ENCODE results near the gene IL17B. TPM values are rescaled to one million over a fixed set of nuclear protein-coding genes. Genes with fewer than 3 reads are reported as not detected.

IL17B gene
- total and polyA plus RNA-seq, 2 of the 13 experiments (the other 11 are each of a cell fraction or from before 2014, with no cell fraction given), result 0.29 to 2.6 TPM

DNA sequence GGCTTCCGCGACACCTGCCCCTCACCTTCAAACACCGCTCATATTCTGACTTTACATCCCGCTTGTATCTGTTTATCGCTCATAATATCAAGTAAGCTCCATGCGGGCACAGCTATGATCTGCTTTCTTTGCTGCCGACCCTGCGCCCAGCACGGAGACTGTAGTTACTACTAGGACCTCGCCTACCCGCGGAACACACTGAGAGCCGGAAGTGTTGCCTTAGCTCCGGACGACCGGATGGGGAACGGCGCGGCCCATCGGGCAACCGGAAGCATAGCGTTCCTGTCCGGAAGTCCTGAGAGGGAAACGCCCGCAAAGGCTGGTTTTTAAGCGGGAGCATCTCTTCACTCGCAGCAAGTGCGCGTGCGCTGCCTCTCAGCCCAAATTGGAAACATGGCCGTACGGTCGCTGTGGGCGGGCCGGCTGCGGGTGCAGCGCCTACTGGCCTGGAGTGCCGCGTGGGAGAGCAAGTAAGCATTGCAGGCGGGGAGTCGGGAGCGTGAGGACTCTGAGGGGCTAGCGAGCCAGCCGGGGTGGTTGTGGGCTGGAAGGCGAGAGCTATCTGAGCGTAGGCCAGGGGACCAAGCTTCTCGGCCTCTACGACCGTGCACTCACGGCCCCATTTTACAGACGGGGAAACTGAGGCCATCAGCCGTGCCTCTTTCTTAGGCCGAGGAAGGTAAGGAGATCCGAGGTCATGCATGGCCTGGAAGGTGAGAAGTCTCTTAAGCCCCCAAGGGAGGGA lies 33.8 kb downstream of the IL17B start, which contains the start of gene GRPEL2:
Gene GRPEL2 (plus strand): TSS at position 353 of the 745 bp plus-strand sequence. CDS start 41 bp downstream, at position 394.
- H3K4me1 ChIP-seq (ENCODE audit: insufficient read depth, low read length), result peaks cover 50% of the 10 kb centered on the region
- peak within 1 kb of the TSS; percentile 85 to 98 (median 91) for H3K4me3 ChIP-seq (replicated peaks in 1 of 3; ENCODE audit: insufficient read depth in 1 of 3, low read depth in 2 of 3, low read length in 3 of 3)
- H3K27ac ChIP-seq (ENCODE audit: extremely low read length, insufficient read depth, low read length), result peak within 1 kb of the TSS; percentile 74
- no peaks in the 10 kb centered on the region for H4K20me1 ChIP-seq (ENCODE audit: insufficient read depth, low read length)
- peak; percentile 82 for FAIRE-seq
- ChIA-PET CTCF (ENCODE audit: low intra/inter-chr PET ratio, low total read pairs) (interaction anchor here (1.4 kb wide), 1 partner anchor 22 kb away, joined by 3 read pairs; no protein-coding TSS in a partner anchor), POLR2A (interaction anchor here (0.7 to 6.7 kb wide), 17 partner anchors 9 to 221 kb away, joined by 3 to 93 read pairs (median 4); partner anchors contain the start of genes CSNK1A1 and PCYOX1L)
- 1% methylated on average over 34 of the region's 54 CpGs for WGBS (ENCODE audit: low lambda C conversion rate)
- BruUV-seq (replicated peaks), result no TSS peak
- peak within 1 kb of the TSS; percentile 75 for H2AFZ ChIP-seq (ENCODE audit: low read length)
- no peaks in the 10 kb centered on the region for H3K9me3 ChIP-seq (ENCODE audit: low read length)
- H3K36me3 ChIP-seq (replicated peaks in 1 of 2; ENCODE audit: control insufficient read depth in 1 of 2, insufficient read depth in 2 of 2, low read length in 2 of 2), result peaks cover 6 to 28% of the 10 kb centered on the region in 2 experiments
- intact Hi-C loops (cut with micrococcal nuclease; ENCODE audit: unreplicated experiment), result loop anchor here (2.0 kb wide), 1 partner anchor 23 kb away; no protein-coding TSS in a partner anchor
- H3K4me2 ChIP-seq (ENCODE audit: low read depth, low read length), result peak within 1 kb of the TSS; percentile 88
- H3K9ac ChIP-seq (ENCODE audit: insufficient read depth, low read depth, low read length), result peak within 1 kb of the TSS; percentile 91
- peaks cover 22% of the 10 kb centered on the region for H3K79me2 ChIP-seq (ENCODE audit: insufficient read depth, low read length)
- H3K27me3 ChIP-seq (ENCODE audit: control insufficient read depth in 1 of 2, insufficient read depth in 2 of 2, low read length in 2 of 2), result no peaks in the 10 kb centered on the region; a peak in 1 of 5 replicates
- in situ Hi-C loops (cut with HindIII; ENCODE audit: extremely low pct_ligation_motif_present, low pct_unique_long_range_greater_than_20kb), result no loop called here
- DNase-seq (ENCODE audit: low spot score), result peak; percentile 94
- ATAC-seq, result peak; percentile 99
- no peak for TF ChIP-seq ZNF256 (CRISPR knock-in tag; conservative IDR thresholded peaks at IDR 0.05)
- TF ChIP-seq CEBPG (CRISPR knock-in tag; IDR thresholded peaks at IDR 0.05), result peak; percentile 55
- no peak for TF ChIP-seq PAF1 (CRISPR knock-in tag; IDR thresholded peaks at IDR 0.05)
- TF ChIP-seq, protein P1, sequence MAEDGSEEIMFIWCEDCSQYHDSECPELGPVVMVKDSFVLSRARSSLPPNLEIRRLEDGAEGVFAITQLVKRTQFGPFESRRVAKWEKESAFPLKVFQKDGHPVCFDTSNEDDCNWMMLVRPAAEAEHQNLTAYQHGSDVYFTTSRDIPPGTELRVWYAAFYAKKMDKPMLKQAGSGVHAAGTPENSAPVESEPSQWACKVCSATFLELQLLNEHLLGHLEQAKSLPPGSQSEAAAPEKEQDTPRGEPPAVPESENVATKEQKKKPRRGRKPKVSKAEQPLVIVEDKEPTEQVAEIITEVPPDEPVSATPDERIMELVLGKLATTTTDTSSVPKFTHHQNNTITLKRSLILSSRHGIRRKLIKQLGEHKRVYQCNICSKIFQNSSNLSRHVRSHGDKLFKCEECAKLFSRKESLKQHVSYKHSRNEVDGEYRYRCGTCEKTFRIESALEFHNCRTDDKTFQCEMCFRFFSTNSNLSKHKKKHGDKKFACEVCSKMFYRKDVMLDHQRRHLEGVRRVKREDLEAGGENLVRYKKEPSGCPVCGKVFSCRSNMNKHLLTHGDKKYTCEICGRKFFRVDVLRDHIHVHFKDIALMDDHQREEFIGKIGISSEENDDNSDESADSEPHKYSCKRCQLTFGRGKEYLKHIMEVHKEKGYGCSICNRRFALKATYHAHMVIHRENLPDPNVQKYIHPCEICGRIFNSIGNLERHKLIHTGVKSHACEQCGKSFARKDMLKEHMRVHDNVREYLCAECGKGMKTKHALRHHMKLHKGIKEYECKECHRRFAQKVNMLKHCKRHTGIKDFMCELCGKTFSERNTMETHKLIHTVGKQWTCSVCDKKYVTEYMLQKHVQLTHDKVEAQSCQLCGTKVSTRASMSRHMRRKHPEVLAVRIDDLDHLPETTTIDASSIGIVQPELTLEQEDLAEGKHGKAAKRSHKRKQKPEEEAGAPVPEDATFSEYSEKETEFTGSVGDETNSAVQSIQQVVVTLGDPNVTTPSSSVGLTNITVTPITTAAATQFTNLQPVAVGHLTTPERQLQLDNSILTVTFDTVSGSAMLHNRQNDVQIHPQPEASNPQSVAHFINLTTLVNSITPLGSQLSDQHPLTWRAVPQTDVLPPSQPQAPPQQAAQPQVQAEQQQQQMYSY (CRISPR knock-in tag; IDR thresholded peaks at IDR 0.05), result no peak; the same call in 1 of the 2 replicates
- TF ChIP-seq GLI4 (CRISPR knock-in tag; IDR thresholded peaks at IDR 0.05; ENCODE audit: borderline replicate concordance), result 0 out of 2 replicates have a peak, but pooled peaks have one; percentile 42
- peak; percentile 93 for TF ChIP-seq SMAD1 (CRISPR knock-in tag; IDR thresholded peaks at IDR 0.05; ENCODE audit: borderline replicate concordance, low read depth)
- TF ChIP-seq, protein P2, sequence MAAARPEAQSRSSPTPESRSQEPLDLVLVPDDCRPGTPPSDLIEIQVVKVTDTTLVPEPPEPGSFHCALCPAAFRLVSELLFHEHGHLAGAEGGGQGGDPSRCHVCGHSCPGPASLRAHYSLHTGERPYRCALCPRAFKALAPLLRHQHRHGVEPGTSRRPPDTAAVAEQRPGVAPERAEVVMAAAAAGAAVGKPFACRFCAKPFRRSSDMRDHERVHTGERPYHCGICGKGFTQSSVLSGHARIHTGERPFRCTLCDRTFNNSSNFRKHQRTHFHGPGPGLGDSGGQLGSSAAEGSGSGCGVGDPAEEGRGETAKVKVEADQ (CRISPR knock-in tag; IDR thresholded peaks at IDR 0.05; ENCODE audit: borderline replicate concordance), result 0 out of 2 replicates have a peak, but pooled peaks have one; percentile 54
- TF ChIP-seq MBNL3 (CRISPR knock-in tag; conservative IDR thresholded peaks at IDR 0.05), result no peak
- TF ChIP-seq ESRRA (CRISPR knock-in tag; IDR thresholded peaks at IDR 0.05; ENCODE audit: low read depth), result no peak; the same call in 1 of the 2 replicates
- TF ChIP-seq FOXJ3 (CRISPR knock-in tag; IDR thresholded peaks at IDR 0.05; ENCODE audit: borderline replicate concordance), result peak; percentile 71; the same call in 1 of the 2 replicates
- no peak for TF ChIP-seq SOX13 (IDR thresholded peaks at IDR 0.05)
- TF ChIP-seq SOX13 (CRISPR knock-in tag; conservative IDR thresholded peaks at IDR 0.05 in 1 of 2, IDR thresholded peaks at IDR 0.05 in 1 of 2), result peak in 1 of 2 experiments; percentile 26; a peak in 1 of 4 replicates
- peak; percentile 90 for TF ChIP-seq ERF (CRISPR knock-in tag; IDR thresholded peaks at IDR 0.05)
- peak; percentile 77 for TF ChIP-seq GATAD2A (CRISPR knock-in tag; IDR thresholded peaks at IDR 0.05)
- TF ChIP-seq KMT2A (CRISPR knock-in tag; IDR thresholded peaks at IDR 0.05), result peak; percentile 86
- peak; percentile 73; the same call in 1 of the 2 replicates for TF ChIP-seq ZNF33B (CRISPR knock-in tag; IDR thresholded peaks at IDR 0.05)
- TF ChIP-seq ZNF672 (CRISPR knock-in tag; IDR thresholded peaks at IDR 0.05), result no peak
- TF ChIP-seq RFXANK (CRISPR knock-in tag; IDR thresholded peaks at IDR 0.05), result no peak
- no peak for TF ChIP-seq ZNF737 (CRISPR knock-in tag; IDR thresholded peaks at IDR 0.05; ENCODE audit: borderline replicate concordance)
- 0 out of 2 replicates have a peak, but pooled peaks have one; percentile 44 for TF ChIP-seq HMG20B (CRISPR knock-in tag; conservative IDR thresholded peaks at IDR 0.05)
- no peak for TF ChIP-seq ZSCAN30 (CRISPR knock-in tag; IDR thresholded peaks at IDR 0.05)
- peak; percentile 76 for TF ChIP-seq SMAD3 (CRISPR knock-in tag; IDR thresholded peaks at IDR 0.05)
